NCI-H510A (cell line): ENCODE results near the gene CDYL.
A peak's percentile ranks its signal among the peaks of the same experiment; 100 is the strongest.

Source experiments
- DNase-seq: peaks from one replicate; lab custom pipeline; 2025; lab: John Stamatoyannopoulos, UW

Gene CDYL

DNA sequence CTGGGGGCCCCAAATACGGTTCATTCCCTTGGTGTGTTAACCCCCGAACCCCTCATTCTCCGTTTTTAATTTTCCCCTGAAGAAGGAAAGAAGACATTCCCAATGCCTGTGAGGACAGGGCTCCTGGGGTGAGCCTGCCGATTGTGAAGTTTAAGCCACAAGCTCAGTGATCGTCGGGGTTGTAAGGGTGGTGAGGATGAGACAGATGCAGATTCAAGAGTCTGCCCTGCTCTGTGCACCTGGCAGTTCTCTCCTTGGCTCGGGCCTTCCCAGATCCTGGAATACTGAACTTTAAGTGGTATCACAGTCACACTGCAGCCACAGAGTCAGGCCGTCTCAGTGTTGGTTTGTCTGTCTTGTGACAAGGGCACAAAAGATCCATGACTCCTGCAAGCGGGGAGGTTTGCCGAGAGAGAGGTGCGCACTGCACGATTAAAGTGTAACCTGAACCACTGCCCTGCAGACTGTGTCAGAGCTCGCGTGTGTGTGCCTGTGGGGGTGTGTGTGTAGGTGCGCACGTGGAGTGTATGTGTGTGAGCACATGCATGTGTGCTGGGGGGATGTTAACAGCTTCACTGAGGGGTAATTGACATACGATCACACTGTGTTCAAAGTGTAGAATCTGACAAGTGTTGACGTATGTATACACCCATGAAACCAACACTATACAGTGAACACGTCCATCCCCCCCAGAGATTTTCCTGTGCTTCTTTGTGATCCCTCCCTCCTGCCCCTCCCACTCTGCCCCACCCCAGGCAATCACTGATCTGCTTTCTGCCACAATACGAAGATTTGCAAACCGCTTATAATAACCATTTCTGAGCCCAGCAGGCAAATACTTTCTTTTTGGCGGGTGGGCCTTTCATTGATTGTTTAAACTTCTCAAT is 188.7 kb downstream of the CDYL start:
- DNase-seq = no peak

DNA sequence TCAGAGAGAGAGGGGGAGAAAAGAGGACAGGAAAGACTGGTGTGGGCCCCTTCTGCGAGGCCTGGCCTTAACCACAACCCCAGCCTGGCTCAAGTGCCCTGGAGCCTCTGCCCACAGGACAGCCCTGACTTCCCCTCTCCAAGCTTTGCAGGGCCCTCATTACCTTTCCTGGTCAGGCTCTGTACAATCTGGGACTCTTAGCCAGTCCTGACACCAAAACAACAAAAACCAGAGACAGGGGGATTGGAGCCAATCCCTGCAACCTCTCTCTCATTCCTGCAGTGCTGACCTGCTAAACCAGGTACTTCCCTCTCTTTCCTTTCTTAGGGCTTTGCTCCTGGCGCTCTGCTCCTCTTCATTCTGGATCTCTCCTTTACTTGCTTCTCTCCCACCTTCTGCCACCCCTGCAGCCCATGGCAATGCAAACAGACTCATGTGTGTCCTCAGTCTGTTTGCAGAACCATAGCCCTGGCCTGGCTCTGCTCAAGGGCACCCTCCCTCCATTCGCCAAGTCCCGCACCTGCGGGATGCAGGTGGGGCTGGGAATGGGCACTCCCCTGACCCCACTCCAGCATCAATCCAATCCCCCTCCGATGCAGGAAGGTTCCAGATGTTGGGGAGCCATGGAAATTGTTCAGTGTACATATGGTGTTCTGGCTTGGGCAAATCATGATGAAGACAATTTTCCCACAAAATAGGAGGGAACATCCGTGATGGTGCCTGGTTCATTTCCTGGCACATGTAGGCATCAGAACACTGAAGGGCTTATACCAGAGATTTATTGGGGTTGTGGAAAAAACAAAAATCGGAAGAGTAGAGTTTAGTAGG is 189.6 kb downstream of the CDYL start:
- DNase-seq = no peak

DNA sequence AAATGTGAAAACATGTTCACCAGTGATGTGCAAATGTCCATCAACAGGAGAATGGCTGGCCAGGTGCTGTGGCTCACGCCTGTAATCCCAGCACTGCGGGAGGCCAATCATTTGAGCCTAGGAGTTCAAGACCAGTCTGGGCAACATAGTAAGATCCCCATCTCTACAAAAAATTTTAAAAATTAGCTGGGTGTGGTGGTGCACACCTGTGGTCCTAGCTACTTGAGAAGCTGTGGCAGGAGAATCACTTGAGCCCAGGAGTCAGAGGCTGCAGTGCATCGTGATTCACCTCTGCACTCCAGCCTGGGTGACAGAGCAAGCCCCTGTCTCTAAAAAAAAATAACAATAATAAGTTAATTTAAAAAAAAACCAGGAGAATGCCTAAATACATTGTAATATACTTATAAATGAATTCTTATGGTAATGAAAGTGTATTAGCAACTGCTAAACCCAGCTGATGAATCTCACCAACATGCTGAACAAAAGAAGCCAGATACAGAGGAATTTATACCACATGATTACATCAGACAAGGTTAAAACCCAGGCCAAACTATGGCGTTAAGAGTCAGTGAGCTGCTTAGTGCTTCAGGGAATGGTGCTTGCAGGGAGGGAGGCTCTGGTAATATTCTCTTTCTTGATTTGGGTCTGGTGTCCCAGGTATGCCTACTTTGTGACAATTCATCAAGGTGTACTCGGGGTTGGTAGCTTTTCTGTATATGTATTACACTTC is 191.3 kb downstream of the CDYL start:
- no peak for DNase-seq

DNA sequence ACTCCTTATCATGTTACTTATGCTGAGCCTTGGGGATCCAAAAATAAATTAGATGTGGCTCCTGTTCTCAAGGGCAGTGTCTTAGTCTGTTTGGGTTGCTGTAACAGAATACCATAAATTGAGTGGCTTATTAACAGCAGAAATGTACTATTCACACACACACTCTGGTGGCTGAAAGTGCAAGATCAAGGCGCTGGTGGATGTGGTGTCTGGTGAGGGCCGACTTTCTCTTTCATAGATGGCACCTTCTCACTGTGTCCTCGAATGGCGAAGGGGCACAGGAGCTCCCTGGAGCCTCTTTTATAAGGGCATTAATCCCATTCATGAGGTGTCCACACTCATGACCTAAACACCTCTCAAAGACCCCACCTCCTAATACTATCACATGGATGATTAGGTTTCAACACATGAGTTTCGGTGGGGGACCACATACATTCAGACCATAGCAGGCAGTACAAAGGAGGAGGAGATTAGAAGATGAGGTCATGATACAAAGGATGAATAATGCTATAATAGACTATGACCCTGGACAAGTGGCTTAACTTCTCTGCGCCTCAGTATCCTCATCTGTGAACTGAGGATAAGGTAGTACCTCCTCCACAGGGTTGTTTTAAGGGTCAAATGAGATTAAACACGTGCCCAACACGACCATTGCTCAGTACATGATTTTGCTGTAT is 193.5 kb downstream of the CDYL start:
- no peak for DNase-seq

DNA sequence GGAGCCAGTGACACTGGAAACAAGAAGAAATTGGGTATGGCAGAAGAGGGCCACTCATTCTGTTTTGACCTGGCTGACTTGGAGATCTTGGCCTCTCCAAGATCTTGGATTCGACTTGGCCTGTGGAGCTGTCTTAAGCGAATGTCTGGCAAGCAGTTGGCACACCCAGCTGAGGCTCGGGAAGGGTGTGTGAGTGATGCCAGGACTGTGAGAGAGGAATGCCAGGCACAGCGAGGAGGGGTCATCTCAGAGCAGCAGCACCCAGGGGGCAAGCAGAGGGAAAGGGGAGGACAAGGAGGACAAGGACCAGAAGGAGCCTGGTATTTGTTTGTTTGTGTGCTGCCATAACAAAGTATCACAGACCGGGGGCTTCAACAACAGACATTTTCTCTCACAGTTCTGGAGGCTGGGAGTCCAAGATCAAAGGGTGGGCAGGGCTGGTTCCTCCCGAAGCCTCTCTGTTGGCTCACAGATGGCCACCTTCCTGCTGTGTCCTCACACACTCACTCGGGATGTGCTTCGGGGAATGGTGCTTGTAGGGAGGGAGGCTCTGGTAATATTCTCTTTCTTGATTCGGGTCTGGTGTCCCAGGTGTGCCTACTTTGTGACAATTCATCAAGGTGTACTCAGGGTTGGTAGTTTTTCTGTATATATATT is 194.7 kb downstream of the CDYL start:
- DNase-seq = no peak

DNA sequence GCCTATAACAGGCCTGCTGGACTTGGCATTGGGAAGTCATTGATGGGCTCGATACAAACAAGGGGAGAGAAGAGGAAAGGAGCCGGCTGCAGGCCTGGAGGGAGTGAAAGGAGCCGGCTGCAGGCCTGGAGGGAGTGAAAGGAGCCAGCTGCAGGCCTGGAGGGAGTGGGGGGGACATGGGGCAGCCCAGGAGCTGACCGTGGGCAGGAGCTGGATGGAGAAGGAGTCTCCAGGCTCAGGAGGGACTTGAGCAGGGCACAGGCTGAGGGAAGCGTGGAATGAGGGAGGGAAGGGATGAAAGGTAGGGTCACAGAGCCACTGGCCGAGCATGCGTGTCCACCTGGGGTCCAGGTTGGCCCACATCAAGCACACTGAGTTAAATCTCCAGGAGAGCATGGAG is 195.6 kb downstream of the CDYL start:
- no peak for DNase-seq

DNA sequence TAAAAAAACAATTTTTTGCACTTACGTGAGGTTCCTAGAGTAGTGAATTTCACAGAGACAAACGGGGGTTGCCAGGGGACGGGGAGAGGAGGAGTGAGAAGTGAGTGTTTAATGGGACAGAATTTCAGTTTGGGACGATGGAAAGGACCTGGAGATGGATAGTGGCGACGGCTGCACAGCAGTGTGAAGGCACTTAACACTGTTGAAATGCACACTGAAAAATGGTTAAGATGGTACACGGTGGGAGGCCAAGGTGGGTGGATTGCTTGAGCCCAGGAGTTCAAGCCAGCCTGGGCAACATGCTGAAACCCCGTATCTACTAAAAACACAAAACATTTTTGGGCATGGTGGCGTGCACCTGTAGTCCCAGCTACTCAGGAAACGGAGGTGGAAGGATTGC is 196.2 kb downstream of the CDYL start:
- DNase-seq = no peak

DNA sequence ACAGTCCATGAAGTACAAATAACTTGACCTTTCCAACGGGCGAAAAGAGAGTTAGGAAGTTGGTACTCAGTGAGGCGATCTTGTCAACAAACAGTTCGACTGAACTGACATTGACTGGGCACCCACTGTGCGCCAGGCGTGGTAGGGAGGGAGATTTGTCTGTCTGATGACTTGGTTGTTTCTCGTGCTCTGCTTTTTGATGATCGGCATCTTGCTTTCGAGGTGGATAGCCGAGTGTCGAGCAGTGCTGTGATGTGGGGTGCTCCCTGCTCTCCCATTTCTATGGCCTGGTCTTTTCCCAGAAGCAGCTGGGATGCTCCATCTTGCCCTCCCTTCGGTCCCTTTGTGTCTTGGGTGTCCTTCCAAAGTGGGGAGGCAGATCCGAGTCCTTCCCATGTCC is 197.2 kb downstream of the CDYL start:
- DNase-seq = no peak

DNA sequence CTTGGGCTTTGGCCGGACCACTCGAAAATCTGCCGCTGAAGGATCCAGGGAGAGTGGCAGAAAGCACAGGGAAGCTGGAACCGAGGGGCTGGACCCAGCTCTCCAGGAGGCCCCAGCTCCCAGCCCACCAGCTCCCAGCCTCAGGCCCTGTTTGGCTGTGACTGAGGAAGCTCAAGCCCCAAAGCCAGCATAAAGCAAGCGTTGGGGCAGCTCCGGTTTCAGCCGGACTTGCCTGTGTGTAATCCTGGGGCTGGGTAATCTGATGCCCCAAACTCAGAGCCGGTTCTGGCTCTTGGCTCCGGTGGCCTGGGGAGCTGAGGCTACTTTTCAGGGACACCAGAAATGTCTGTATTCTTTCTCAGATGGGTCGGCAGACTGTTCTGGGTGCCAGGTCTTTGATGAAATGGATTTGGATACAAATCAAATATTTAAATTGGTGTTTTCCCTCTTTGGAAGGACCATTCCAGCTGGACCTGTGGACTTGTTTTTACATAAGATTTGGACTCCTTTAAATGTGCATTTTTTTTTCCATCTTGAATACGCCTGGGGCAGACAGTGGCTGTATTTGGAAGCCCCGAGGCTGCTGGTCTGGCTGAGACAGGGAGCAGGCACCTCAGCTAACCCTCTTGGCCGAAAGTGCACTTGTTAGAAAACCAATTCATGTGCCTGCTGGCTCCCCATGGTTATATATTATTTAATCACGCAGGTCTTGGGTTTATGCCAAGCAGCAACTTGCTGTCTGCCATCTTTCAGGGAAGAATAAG is 198.0 kb downstream of the CDYL start:
- DNase-seq = peak; percentile 15

DNA sequence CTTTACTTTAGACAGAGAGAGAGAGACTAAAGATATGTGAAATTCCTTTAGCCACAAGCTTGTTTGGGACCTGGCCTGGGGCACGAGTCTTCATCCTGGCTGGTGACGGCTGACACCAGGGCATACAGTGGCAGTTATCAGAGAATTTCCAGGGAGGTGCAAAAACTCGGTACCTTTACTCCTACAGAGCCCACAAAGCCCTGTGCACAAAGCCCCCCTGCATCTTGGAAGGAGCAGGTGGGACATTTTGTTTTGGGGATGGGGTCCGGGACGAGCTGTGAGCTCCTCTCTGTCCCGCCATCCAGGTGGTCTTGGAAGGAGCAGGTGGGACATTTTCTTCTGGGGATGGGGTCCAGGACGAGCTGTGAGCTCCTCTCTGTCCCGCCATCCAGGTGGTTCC is 198.8 kb downstream of the CDYL start:
- DNase-seq = no peak

DNA sequence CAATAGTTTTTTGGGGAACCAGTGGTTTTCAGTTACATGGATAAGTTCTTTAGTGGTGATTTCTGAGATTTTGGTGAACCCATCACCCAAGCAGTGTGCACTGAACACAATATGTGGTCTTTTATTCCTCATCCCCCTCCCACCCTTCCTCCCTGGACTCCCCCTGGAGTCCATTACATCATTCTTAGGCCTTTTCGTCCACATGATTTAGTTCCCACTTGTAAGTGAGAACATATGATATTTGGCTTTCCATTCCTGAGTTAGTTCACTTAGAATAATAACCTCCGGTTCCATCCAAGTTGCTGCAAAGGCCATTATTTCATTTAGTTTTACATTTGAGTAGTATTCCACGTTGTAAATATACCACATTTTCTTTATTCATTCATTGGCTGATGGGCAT is 199.3 kb downstream of the CDYL start:
- DNase-seq = no peak

DNA sequence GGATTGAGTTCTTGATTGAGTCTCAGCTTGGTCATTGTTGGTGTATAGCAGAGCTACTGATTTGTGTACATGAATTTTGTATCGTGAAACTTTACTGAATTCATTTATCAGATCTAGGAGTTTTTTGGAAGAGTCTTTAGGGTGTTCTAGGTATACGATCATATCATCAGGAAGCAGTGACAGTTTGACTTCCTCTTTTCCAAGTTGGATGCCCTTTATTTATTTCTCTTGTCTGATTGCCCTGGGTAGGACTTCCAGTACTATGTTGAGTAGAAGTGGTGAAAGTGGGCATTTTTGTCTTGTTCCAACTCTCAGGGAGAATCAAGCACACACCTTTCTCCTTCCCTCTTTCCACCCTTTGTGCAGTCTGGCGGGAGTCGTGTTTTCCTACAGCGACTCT is 201.3 kb downstream of the CDYL start:
- no peak for DNase-seq

DNA sequence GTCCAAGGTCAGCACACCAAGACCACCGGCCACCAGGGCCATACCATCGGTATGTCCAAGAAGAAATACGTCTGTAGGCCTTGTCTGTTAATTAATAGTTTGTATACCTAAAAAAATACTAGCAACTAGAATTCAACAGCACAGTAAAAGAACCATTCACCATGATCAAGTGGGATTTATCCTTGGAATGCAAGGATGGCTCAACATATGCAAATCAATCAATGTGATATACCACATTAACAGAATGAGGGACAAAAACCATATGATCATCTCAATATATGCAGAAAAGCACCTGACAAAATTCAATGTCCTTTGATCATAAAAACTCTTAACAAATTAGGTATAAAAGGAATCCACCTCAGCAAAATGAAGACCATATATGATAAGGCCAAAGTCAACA is 203.2 kb downstream of the CDYL start:
- no peak for DNase-seq

DNA sequence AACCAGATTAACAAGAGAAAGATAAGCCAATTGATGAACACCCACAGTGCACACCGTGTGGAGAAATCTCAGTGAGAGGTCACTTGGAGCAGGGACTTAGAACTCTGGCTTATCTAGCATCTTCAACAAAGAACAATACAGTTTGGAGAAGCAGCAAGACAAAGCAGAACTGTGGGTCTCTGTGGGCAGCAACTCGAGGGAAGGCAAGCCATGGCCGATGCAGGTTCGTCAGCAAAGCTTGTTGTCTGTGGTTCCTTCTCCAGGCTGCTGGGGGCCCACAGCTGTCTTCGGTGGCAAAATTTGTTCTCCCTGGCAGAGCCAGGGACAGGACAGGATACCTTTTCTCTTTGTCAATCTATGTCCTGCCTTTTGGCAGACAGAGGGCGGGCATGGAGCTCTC is 205.6 kb downstream of the CDYL start:
- no peak for DNase-seq

DNA sequence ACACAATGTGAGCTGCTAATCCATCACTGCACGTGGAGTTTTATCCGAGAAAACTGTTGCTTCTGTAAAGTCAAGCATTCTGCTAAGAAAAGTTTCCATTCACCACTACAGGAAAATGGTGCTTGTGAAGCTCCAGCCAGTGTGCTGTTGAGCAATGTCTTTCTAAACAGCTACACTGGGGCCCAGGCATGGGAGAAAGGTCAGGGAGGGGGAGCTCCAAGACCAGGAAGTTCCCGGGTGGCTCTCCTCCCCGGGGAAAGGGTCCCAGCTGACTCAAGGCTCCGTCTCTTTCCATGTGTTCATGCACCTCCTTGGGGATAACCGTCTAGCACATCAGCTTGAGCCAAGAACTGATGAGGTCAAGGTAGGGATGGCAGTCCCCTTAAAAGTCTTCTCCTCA is 207.1 kb downstream of the CDYL start:
- DNase-seq = no peak

DNA sequence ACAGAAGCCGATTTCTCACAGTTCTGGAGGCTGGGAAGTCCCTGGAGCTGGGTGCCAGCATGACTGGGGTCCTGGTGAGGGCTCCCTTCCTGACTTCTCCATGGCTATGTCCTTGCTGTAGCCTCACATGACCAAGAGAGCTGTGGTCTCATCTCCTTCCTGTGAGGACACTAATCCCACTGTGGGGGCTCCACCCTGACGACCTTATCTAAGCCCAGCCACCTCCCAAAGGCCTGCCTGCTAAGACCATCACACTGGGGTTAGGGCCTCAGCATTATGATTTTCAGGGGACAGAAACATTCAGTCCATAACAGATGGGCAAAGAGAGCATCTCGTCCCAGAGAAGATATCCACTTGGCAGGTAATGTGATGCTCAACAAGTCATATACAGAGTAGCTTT is 210.8 kb downstream of the CDYL start:
- no peak for DNase-seq

DNA sequence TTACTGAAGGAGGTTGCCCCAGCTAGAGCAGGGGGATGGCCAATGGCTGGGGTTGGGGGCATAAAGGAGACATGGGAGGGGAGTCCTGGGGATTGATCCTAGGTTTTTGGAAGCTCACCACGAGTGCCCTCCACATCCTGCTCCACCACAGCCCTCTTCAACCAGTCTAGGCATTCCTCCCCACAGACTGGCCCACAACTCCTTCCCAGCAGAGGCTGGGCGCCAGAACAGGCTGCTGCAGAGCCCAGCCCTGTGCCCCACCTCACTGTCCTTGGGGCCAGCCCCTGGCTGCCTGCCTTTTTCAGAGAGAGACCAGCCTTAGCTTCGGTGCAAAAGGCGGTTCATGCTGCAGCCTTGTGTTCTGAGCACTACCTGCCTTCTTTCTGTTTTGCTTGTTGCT is 211.2 kb downstream of the CDYL start:
- no peak for DNase-seq

DNA sequence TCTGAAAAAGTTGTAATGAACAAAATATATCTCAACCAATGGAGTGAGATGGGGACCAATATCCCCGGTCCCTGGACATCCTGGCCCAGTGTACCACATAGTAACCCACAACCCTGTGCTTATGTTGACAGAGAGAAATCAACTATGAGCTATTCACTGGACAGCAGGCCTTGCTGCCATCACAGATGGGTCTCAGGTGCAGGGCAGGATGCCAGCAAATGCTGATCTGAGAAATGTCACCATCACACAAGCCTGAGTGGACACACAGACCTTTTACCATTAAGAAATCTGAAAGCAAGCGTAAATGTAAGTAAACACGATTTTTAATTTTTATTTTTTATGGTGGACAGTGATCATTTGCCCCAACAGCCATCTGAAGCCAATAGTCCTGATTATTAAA is 218.5 kb downstream of the CDYL start:
- DNase-seq = no peak

DNA sequence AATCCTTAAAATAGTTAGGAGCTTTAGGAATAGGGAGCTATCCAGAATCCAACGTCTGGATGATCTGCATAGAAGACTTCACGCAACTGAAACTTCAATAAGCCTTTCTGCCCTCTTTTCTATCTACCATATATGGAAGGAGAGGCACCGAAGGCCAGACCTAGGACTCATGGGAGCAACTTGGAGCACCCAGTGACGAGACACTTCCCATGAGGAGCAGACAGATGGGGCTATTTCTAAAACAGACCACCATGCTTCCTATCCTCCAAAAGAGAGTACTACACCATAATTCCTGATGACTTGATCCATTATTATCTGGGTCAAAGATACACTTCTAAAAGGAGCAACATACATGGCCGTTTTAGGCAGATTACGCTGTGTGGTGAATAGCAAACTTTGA is 221.7 kb downstream of the CDYL start:
- DNase-seq = no peak

DNA sequence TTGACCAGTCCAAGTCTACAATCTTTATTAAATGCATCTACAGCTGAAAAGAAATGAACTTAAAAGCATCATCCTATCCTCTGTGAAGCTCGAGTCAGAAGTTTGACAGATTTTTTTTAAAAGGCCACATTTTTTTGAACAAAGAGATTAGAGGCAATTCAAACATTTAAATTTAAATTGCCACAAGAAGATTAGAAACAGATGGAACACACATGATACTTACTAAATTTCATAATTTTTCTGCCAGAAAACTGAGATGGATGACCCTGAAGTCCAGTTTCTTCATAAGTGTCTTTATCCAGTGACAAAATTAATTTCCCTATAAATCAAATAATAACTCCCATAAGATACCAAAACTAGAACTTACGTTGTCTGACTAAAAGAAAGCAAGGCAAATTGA is 223.4 kb downstream of the CDYL start:
- no peak for DNase-seq
